HCT116 (cell line): Measurements from ENCODE around the gene CHL1. TPM values are rescaled to one million over a fixed set of nuclear protein-coding genes. Genes with fewer than 3 reads are reported as not detected.

Experiments
- ATAC-seq: fragments of 200-7000 bp; cut with Tn5 transposase; 2 replicates; pipeline ENCODE4 v1.9.1; 2020; ENCODE audit warnings: mild to moderate bottlenecking, moderate library complexity
- BruUV-seq: library from RNA; stranded (reverse); fragments of 400-500 nt; replicated peaks from 2 replicates; lab custom pipeline; 2021; lab: Mats Ljungman, UMichigan
- CTCF ChIA-PET: fragments of 300-600 bp; sonication (Branson Sonifier 250); formaldehyde crosslinking; loops from one replicate; lab custom pipeline; 2021; ENCODE audit warnings: antibody characterized with exemption; lab: Charles Lee
- POLR2A ChIA-PET: fragments of 300-600, 350-600 bp; sonication (Branson Sonifier 250); formaldehyde crosslinking; loops from one replicate; lab custom pipeline; 2021; ENCODE audit warnings: antibody characterized with exemption; lab: Charles Lee
- RAD21 ChIA-PET, 2 experiments: fragments of 300-600 bp; sonication (Branson Sonifier 250); formaldehyde crosslinking; loops; one replicate each; lab custom pipeline; 2023; ENCODE audit warnings: low total read pairs in 2 of 2; ENCODE audit not compliant: uncharacterized antibody in 2 of 2, unreplicated experiment in 2 of 2, low non-redundant PET in 1 of 2; lab: Charles Lee
- DNase-seq: peaks from one replicate; pipeline ENCODE4 v3.0.0-alpha.2; 2010; ENCODE audit warnings: low read depth, low spot score
- H2AFZ ChIP-seq: fragments of 200-600 bp; shearing (Covaris generic), sonication (generic); 2 replicates; pipeline ENCODE4 v1.6.1; 2017; ENCODE audit warnings: low read depth, mixed run types, mixed read lengths, antibody characterized with exemption, low read length; ENCODE audit not compliant: poor library complexity, severe bottlenecking
- H3K27ac ChIP-seq: 2 replicates; pipeline ENCODE4 v1.5.1; 2012; ENCODE audit warnings: low read depth, low read length
- H3K27me3 ChIP-seq: fragments of 200-600 bp; sonication (generic); 2 replicates; pipeline ENCODE4 v1.6.1; 2016; ENCODE audit warnings: mixed run types, low read length, mixed read lengths; ENCODE audit not compliant: insufficient read depth
- H3K36me3 ChIP-seq, 2 experiments: fragments of 200-500 bp in 1 of 2; fragments of 200-600 bp in 1 of 2; sonication (Bioruptor generic) in 1 of 2; sonication (generic) in 1 of 2; 2 replicates each; pipeline versions ENCODE4 v1.5.1 to v1.6.1; 2014 to 2016; ENCODE audit warnings: low read length in 2 of 2, inconsistent platforms in 1 of 2, mixed read lengths in 1 of 2, mixed run types in 1 of 2; ENCODE audit not compliant: insufficient read depth in 2 of 2, control insufficient read depth in 1 of 2
- H3K4me1 ChIP-seq, 2 experiments: fragments of 200-600 bp in 1 of 2; sonication (generic) in 1 of 2; 2 replicates each; pipeline versions ENCODE4 v1.5.1 to v1.6.1; 2012 to 2017; ENCODE audit warnings: low read length in 2 of 2, inconsistent platforms in 1 of 2, mild to moderate bottlenecking in 1 of 2, mixed read lengths in 1 of 2, mixed run types in 1 of 2, moderate library complexity in 1 of 2; ENCODE audit not compliant: insufficient read depth in 2 of 2, control insufficient read depth in 1 of 2
- H3K4me2 ChIP-seq: fragments of 200-600 bp; sonication (generic); 2 replicates; pipeline ENCODE4 v1.6.1; 2017; ENCODE audit warnings: mixed run types, low read length, mixed read lengths
- H3K4me3 ChIP-seq, 2 experiments: fragments of 200-600 bp in 1 of 2; sonication (generic) in 1 of 2; replicated peaks in 1 of 2; 2 replicates each; pipeline ENCODE4 v1.5.1; 2011 to 2016; ENCODE audit warnings: low read length in 2 of 2, control low read depth in 1 of 2, low read depth in 1 of 2, mild to moderate bottlenecking in 1 of 2, mixed read lengths in 1 of 2, mixed run types in 1 of 2
- H3K79me2 ChIP-seq: fragments of 200-600 bp; sonication (generic); 2 replicates; pipeline ENCODE4 v1.6.1; 2017; ENCODE audit warnings: mild to moderate bottlenecking, mixed run types, low read length, moderate library complexity, mixed read lengths; ENCODE audit not compliant: insufficient read depth
- H3K9ac ChIP-seq: fragments of 200-600 bp; sonication (generic); 2 replicates; pipeline ENCODE4 v1.6.1; 2016; ENCODE audit warnings: low read length, mixed read lengths
- H3K9me2 ChIP-seq: fragments of 200-600 bp; sonication (generic), shearing (Covaris generic); 2 replicates; pipeline ENCODE4 v1.6.1; 2017; ENCODE audit warnings: mixed run types, mild to moderate bottlenecking, moderate library complexity; ENCODE audit not compliant: insufficient read depth
- H3K9me3 ChIP-seq, 2 experiments: fragments of 200-500 bp in 1 of 2; fragments of 200-600 bp in 1 of 2; sonication (Bioruptor generic) in 1 of 2; sonication (generic) in 1 of 2; 2 replicates each; pipeline ENCODE4 v1.6.1; 2014 to 2017; ENCODE audit warnings: low read length in 2 of 2, mixed read lengths in 2 of 2, inconsistent platforms in 1 of 2, low read depth in 1 of 2, mild to moderate bottlenecking in 1 of 2, mixed run types in 1 of 2, moderate library complexity in 1 of 2; ENCODE audit not compliant: control insufficient read depth in 1 of 2, insufficient read depth in 1 of 2
- H4K20me1 ChIP-seq: fragments of 200-600 bp; sonication (generic), shearing (Covaris generic); 2 replicates; pipeline ENCODE4 v1.6.1; 2017; ENCODE audit warnings: mixed run types, mild to moderate bottlenecking, moderate library complexity; ENCODE audit not compliant: insufficient read depth
- ATF3 ChIP-seq: IDR thresholded peaks from 2 replicates; pipeline ENCODE4 v1.6.1; 2012
- CBX3 ChIP-seq: IDR thresholded peaks from 2 replicates; pipeline ENCODE4 v1.6.1; 2012; ENCODE audit warnings: low read depth
- CEBPB ChIP-seq: IDR thresholded peaks from 2 replicates; pipeline ENCODE4 v1.6.1; 2012; ENCODE audit warnings: low read depth
- CTCF ChIP-seq, 3 experiments: fragments of 200-600 bp in 1 of 3; sonication (generic) in 1 of 3; IDR thresholded peaks in 2 of 3; conservative IDR thresholded peaks in 1 of 3; 2 replicates each; pipeline ENCODE4 v1.5.1; 2012 to 2017; ENCODE audit warnings: low read depth in 2 of 3, low read length in 2 of 3, antibody characterized with exemption in 1 of 3, borderline replicate concordance in 1 of 3, control low read depth in 1 of 3, mild to moderate bottlenecking in 1 of 3, mixed read lengths in 1 of 3, mixed run types in 1 of 3, moderate library complexity in 1 of 3; ENCODE audit not compliant: insufficient read depth in 1 of 3
- EGR1 ChIP-seq: IDR thresholded peaks from 2 replicates; pipeline ENCODE4 v1.6.1; 2012; ENCODE audit warnings: low read depth
- ELF1 ChIP-seq: IDR thresholded peaks from 2 replicates; pipeline ENCODE4 v1.6.1; 2012; ENCODE audit warnings: low read depth, borderline replicate concordance
- EZH2 ChIP-seq: fragments of 200-600 bp; sonication (generic); IDR thresholded peaks from 2 replicates; pipeline ENCODE4 v1.6.1; 2017; ENCODE audit warnings: antibody characterized with exemption, mixed run types
- FOSL1 ChIP-seq: IDR thresholded peaks from 2 replicates; pipeline ENCODE4 v1.6.1; 2012; ENCODE audit warnings: low read depth
- JUND ChIP-seq: IDR thresholded peaks from 2 replicates; pipeline ENCODE4 v1.6.1; 2012
- MAX ChIP-seq: IDR thresholded peaks from 2 replicates; pipeline ENCODE4 v1.6.1; 2012
- RAD21 ChIP-seq: IDR thresholded peaks from 2 replicates; pipeline ENCODE4 v1.6.1; 2012; ENCODE audit warnings: low read depth, mild to moderate bottlenecking
- REST ChIP-seq: IDR thresholded peaks from 2 replicates; pipeline ENCODE4 v1.6.1; 2012; ENCODE audit warnings: low read depth
- SRF ChIP-seq: IDR thresholded peaks from 2 replicates; pipeline ENCODE4 v1.6.1; 2012; ENCODE audit warnings: low read depth
- TCF7L2 ChIP-seq: IDR thresholded peaks from 2 replicates; pipeline ENCODE4 v1.7.0; 2011; ENCODE audit warnings: borderline replicate concordance, inconsistent platforms; ENCODE audit not compliant: insufficient read depth, insufficient read length; ENCODE audit errors: extremely low read depth
- YY1 ChIP-seq: IDR thresholded peaks from 2 replicates; pipeline ENCODE4 v1.6.1; 2011; ENCODE audit warnings: low read length, low read depth, moderate library complexity, mild to moderate bottlenecking; ENCODE audit not compliant: insufficient replicate concordance; ENCODE audit errors: extremely low read depth
- ZBTB33 ChIP-seq: IDR thresholded peaks from 2 replicates; pipeline ENCODE4 v1.6.1; 2011; ENCODE audit warnings: mild to moderate bottlenecking, low read length, moderate library complexity; ENCODE audit not compliant: insufficient replicate concordance; ENCODE audit errors: extremely low read depth
- ZFX ChIP-seq: fragments of 450-650 bp; IDR thresholded peaks from 2 replicates; pipeline ENCODE4 v1.6.1; 2017
- ZNF274 ChIP-seq: fragments of 200-500 bp; sonication (Bioruptor generic); IDR thresholded peaks from 2 replicates; pipeline ENCODE4 v1.6.1; 2014; ENCODE audit warnings: mild to moderate bottlenecking, low read depth, low read length, inconsistent platforms
- intact Hi-C: fragments of 100-400 bp; cut with micrococcal nuclease; formaldehyde crosslinking; loops from 2 replicates; pipeline ENCODE4 v1.10.0; 2022
- total RNA-seq: library from RNA; stranded (reverse); gene quantifications from one replicate; pipeline ENCODE4 v1.2.1, GENCODE V29; 2021; ENCODE audit not compliant: unreplicated experiment

Gene CHL1
- total RNA-seq, 1 experiment from 2014 or later: not detected

GRCh38 chr3:280681-281080 lies 84.1 kb downstream of the CHL1 start:
- Histone ChIP-seq H3K36me3 (no peaks in the 10 kb centered on the region), H4K20me1 (no peaks in the 10 kb centered on the region), H3K4me1 (no peaks in the 10 kb centered on the region), H3K79me2 (no peaks in the 10 kb centered on the region), H3K4me2 (no peak overlapping the region), H3K27me3 (no peaks in the 10 kb centered on the region), H3K4me3 (no peak overlapping the region), H3K9ac (no peak overlapping the region), H3K9me2 (no peaks in the 10 kb centered on the region), H2AFZ (no peak overlapping the region), H3K9me3 (peaks cover 6 to 11% of the 10 kb centered on the region in 2 experiments; a peak in 2 of 4 replicates), H3K27ac (no peak overlapping the region)
- POLR2A ChIA-PET: no interaction called here
- CTCF ChIA-PET: no interaction called here
- ATAC-seq (no peak), DNase-seq (no peak)
- TF ChIP-seq SRF (no peak), YY1 (no peak), ATF3 (no peak), CTCF (IDR thresholded peaks at IDR 0.05 in 2 of 3, conservative IDR thresholded peaks at IDR 0.05 in 1 of 3; ENCODE audit: borderline replicate concordance in 1 of 3, insufficient read depth in 1 of 3, low read depth in 2 of 3, low read length in 2 of 3) (no peak), ZFX (no peak), ZBTB33 (no peak), CEBPB (no peak), CBX3 (no peak), ZNF274 (no peak), REST (no peak), ELF1 (no peak), JUND (no peak), EGR1 (no peak), TCF7L2 (no peak), EZH2 (no peak), MAX (no peak), RAD21 (no peak), FOSL1 (no peak)
- no TSS peak for BruUV-seq
- intact Hi-C loops: no loop called here
- RAD21 ChIA-PET: no interaction called here
